Stimulated activated CD8-positive, alpha-beta memory T cell treated with anti-CD3 and anti-CD28 coated beads, Interleukin-4, amount 100 ng/mL, for 4 hours (primary cell): ENCODE measurements around the gene RAD23A.
"Not testable (repeated sequence)": the region's sequence is repeated elsewhere in the genome, so short reads cannot be mapped to it uniquely, and the experiment has no call there.

ENCODE experiments used
- DNase-seq, 2 donors: peaks; one replicate each; pipeline ENCODE4 v3.0.0-alpha.2; 2020; ENCODE audit warnings: low read depth in 2 of 2, low spot score in 1 of 2

Gene RAD23A

GRCh38 chr19:12937927-12938778 is 7.5 kb upstream of the RAD23A start, which contains the start of gene CALR:
Gene CALR (plus strand): TSS chr19:12938609. CDS start chr19:12938680, 71 bp downstream.
- peak; percentile 99 for DNase-seq

- DNase-seq, result no peak
Measured at GRCh38 chr19:12938779-12939601, 6.7 kb upstream of the RAD23A start.

- no peak for DNase-seq
Measured at GRCh38 chr19:12939975-12940423, 5.7 kb upstream of the RAD23A start.

GRCh38 chr19:12940897-12941296 is 4.8 kb upstream of the RAD23A start:
- DNase-seq, result no peak

- DNase-seq, result no peak
Measured at GRCh38 chr19:12943437-12944044, 2.1 kb upstream of the RAD23A start.

- DNase-seq, result no peak
Measured at GRCh38 chr19:12944104-12944674, 1.5 kb upstream of the RAD23A start.

GRCh38 chr19:12946092-12946721 is 545 bp downstream of the RAD23A start:
- no peak for DNase-seq

GRCh38 chr19:12946731-12947496 is 1.3 kb downstream of the RAD23A start:
- DNase-seq, result no peak

GRCh38 chr19:12947702-12948611 is 2.3 kb downstream of the RAD23A start:
- DNase-seq, result no peak

GRCh38 chr19:12948612-12949362 is 3.1 kb downstream of the RAD23A start:
- no peak for DNase-seq

GRCh38 chr19:12949363-12950283 is 4.0 kb downstream of the RAD23A start:
- DNase-seq, result no peak

- DNase-seq, result not testable (repeated sequence)
Measured at GRCh38 chr19:12952050-12952449, 6.4 kb downstream of the RAD23A start.

GRCh38 chr19:12952488-12953137 is 7.0 kb downstream of the RAD23A start:
- no peak for DNase-seq

- DNase-seq, result no peak
Measured at GRCh38 chr19:12953138-12953798, 7.6 kb downstream of the RAD23A start.

GRCh38 chr19:12953799-12954611 is 8.3 kb downstream of the RAD23A start:
- DNase-seq, result no peak
